Omental fat pad (tissue), 4 donors: ENCODE measurements around the gene BCORL1. TPM values are rescaled to one million over a fixed set of nuclear protein-coding genes. Genes with fewer than 3 reads are reported as not detected.

ENCODE experiments used
- ATAC-seq: fragments of 150-250 bp; one replicate; pipeline ENCODE4 v1.9.1; 2016; ENCODE audit warnings: mild to moderate bottlenecking, moderate library complexity; ENCODE audit not compliant: low FRiP score
- DNase-seq: peaks from one replicate; pipeline ENCODE4 v3.0.0-alpha.2; 2019; ENCODE audit warnings: low spot score
- CTCF ChIP-seq, 3 donors: fragments of 450-650 bp; IDR thresholded peaks; one replicate each; pipeline ENCODE4 v1.5.1; 2016 to 2017; ENCODE audit warnings: antibody characterized with exemption in 3 of 3, mild to moderate bottlenecking in 3 of 3, moderate library complexity in 2 of 3
- total RNA-seq, 4 donors: library from RNA; depleted of rRNA; stranded (reverse); fragments of >200 nt; gene quantifications; one replicate each; pipeline ENCODE4 v1.1.0, GENCODE V29; 2016

BCORL1 gene
- total RNA-seq, 4 donors from 2014 or later: 4.9 to 8.0 (median 5.2) TPM

- DNase-seq (no peak), ATAC-seq (no peak)
- TF ChIP-seq CTCF (IDR thresholded peaks at IDR 0.05): no peak
Observed at GRCh38 chrX:130039847-130040246, 57.4 kb downstream of the BCORL1 start.

GRCh38 chrX:130047416-130047815 is 65.0 kb downstream of the BCORL1 start:
- ATAC-seq: no peak
- no peak for TF ChIP-seq CTCF (IDR thresholded peaks at IDR 0.05)

GRCh38 chrX:130048686-130049222 is 66.3 kb downstream of the BCORL1 start:
- no peak for TF ChIP-seq CTCF (IDR thresholded peaks at IDR 0.05)
- no peak for ATAC-seq
- no peak for DNase-seq

More at GRCh38 chrX:130047416-130047815, 65.0 kb downstream of the BCORL1 start:
- no peak for DNase-seq

DNA sequence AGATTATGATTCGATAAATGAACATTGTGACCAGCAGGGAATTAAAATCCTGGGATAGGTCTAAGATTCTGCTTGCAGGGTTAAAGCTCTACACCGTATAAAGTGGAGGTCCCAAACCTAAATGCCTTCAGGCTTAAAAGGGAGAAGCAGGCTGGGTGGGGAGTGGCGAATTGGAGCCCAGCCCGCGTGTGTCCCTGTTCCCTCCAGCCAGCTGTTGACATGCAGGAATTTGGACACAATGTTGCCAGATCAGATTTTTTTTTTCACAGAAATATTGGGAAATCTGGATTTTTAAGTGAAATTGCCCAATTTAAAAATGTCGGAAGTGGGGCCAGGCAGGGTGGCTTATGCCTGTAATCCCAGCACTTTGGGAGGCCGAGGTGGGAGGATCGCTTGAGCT is 67.4 kb downstream of the BCORL1 start:
- TF ChIP-seq CTCF (IDR thresholded peaks at IDR 0.05): no peak
- ATAC-seq: no peak
- no peak for DNase-seq

DNA sequence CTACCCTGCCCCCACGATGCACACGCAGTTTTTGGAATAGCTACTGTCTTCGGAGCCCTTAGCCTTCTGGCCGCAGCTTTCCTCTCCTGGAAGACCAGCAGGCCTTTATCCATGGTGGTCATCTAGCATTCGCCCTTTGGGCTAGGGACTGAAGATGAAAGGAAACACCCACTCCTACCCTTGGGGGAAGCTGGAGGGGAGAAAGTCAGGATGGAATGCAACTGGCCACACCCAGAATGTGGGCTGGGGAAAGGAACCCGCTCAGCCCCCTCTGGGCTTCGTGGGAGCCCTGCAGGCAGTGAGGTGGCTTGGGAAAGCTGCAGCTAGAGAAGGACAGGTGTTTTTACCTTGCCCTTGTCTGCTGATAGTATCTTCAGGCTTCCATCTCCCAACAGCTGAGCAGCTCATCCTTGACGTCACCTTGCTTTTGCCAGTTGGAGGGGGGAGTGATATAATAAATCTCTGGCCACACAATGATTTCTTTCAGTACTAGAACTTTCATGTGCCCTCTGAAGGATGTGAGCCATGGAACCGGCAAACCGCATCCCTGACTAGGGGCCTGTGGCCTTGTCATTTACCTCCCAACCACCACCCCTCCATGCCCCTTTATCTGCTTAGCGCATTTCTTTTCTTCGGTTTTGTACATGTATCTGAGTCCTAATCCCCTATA is 68.9 kb downstream of the BCORL1 start:
- TF ChIP-seq CTCF (IDR thresholded peaks at IDR 0.05): no peak
- ATAC-seq: no peak
- no peak for DNase-seq

DNA sequence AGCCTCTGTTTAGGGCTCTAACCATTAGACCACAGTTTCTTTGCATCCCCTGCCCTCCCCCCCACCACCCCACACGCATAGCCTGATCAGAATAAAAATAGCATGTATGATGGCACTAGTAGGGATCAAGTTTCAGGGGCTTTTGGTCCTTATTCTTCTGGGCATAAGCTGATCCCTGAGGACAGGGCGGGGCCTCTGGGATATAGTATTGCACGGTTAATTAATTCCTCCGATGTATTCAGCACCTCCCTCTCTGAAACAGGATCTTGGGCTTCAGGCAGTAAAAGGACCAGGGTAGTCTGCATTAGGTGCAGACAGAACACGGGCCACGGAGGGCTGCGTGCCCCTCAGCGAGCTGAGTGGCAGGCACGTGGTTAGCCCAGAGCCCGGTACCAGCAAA is 70.8 kb downstream of the BCORL1 start:
- no peak for DNase-seq

More for the DNA sequence above, 70.8 kb downstream of the BCORL1 start:
- ATAC-seq: no peak
- no peak for TF ChIP-seq CTCF (IDR thresholded peaks at IDR 0.05)
